Stimulated activated CD4-positive, alpha-beta T cell treated with anti-CD3 and anti-CD28 coated beads, Interleukin-1b, Interleukin-23, amount 100 ng/mL, for 24 hours (primary cell): Measurements from ENCODE around the gene POLR1F.
"Not testable (repeated sequence)": the region's sequence is repeated elsewhere in the genome, so short reads cannot be mapped to it uniquely, and the experiment has no call there.

ENCODE experiments used
- DNase-seq, 4 experiments: peaks; one replicate each; pipeline ENCODE4 v3.0.0-alpha.2; 2020; ENCODE audit warnings: low read depth in 4 of 4, low spot score in 1 of 4

Gene POLR1F, protein sequence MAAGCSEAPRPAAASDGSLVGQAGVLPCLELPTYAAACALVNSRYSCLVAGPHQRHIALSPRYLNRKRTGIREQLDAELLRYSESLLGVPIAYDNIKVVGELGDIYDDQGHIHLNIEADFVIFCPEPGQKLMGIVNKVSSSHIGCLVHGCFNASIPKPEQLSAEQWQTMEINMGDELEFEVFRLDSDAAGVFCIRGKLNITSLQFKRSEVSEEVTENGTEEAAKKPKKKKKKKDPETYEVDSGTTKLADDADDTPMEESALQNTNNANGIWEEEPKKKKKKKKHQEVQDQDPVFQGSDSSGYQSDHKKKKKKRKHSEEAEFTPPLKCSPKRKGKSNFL

DNA sequence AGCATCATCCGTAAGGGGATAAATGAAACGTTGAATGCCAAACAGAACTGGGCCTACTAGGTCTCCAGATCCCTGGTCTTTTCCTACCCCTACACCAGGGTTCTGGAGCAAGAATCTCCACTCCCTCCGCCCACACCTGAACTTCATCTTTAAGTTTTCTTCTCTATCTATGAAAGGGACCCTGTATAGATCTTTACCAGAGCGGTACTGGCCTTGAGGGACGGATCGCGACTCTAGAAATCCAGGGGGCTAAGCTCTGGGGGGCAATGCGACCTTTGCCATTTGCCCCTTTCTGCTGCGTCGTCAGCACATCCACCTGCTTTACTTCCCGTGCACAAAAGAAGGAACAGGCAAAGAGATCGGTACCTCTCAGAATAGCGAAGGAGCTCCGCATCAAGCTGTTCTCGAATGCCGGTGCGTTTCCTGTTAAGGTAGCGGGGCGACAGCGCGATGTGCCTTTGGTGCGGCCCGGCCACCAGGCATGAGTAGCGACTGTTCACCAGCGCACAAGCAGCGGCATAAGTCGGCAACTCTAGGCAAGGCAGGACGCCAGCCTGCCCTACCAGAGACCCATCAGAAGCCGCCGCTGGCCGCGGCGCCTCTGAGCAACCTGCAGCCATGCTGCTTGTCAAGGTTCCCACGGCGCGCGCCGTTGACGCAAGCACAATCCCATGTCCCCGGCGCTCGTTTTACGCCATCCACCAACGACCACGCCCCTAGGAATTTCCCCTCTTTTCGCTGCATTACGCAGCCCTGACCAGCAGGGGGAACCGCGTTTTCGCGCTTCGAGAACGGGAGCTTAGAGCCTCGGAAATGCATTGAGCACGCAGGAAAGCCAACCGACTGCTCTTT lies at the start of gene POLR1F:
TSS of gene POLR1F (minus strand) at position 641 of the 852 bp plus-strand sequence. CDS start at position 620, 21 bp downstream.
- DNase-seq, result peak; percentile 85 to 90 (median 88)

DNA sequence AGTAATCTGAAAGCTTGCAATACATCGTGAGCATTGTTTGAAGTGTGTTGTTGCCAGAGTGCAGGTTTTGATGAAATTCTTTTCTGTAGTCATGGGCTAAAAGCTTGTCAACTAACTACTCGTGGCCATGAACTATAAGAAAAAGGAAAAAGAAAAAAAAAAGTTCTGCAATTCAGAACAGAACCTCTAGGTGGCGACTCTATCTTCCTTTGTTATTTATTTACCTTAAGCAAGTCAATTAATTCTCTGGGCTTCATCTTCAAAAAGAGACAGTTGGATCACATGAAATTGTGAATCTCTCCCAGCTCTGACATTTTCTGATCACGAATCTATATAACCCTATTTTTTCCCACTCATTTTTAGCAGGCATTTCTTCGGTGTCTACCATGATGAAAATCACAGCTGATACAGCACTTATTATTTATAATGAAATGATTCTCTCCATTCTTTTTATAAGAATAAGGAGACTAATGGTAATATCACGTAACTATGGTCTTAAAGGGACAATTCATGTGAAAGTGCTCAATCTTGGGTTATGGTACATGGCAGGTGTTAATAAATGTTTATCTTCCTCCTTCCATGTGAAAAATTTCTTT lies 45.8 kb upstream of the POLR1F start:
- no peak for DNase-seq

DNA sequence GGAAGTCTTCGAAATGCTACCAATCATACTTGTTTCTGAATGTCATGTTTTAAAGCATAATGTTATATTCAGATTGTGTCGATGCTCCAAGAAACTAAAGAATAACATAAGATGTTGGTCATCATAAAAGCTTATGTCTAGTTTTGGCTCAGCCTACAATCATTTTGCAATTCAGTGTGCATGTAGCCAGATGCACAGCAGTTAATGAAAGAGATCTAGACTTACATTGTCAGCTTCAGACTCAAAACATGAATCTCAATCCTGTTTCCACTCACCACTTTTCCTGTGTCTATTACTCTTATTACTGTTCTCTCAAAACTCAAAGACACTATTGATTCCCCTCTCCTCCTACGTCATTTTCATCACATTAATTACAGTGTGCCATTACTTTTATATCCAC lies 43.2 kb upstream of the POLR1F start:
- DNase-seq, result no peak

DNA sequence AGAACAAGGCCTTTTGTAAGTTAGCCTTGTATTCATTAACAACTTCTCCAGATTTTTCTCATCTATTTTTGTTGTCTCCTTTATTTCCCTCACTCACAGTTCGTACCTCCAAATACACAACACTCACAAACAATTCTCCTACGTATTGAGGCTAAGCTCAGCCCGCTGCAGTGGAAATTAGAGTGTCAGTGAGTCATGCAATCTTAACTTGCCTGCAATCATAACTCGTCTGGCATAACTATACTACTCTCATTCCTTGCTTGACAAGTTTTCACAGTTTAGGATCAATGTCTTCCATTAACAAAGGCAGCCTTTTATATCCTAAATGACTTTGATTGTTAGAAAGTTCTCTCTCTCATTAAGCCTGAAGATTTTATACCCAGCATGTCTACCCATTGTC lies 40.8 kb upstream of the POLR1F start:
- DNase-seq, result no peak

DNA sequence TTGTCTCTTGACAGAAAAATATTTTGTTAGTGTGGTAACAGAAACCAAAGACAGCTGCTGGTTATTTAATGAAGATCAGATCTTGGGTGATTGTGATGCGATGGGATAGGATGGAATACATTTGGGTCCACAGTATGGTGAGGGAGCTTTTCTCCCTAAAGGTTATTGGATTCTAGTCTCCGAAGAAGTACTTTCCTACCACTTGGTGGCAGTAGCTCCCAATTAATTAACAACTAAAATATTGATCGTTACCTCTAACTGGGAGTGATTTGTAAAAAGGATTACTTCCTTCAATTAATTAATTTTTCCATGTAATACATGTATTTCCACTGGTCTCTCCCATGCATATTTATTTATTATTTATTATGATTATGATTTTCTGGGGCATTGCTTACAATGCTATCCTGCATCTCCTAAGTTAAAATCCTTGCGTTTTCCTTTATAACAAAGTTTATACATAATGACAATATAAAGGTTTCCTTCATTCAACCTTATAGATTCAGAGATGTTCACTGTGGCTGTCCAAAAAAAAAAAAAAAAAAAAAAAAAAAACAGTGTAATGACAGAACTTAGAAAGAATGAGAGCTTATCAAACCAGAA lies 39.0 kb upstream of the POLR1F start:
- DNase-seq, result no peak

DNA sequence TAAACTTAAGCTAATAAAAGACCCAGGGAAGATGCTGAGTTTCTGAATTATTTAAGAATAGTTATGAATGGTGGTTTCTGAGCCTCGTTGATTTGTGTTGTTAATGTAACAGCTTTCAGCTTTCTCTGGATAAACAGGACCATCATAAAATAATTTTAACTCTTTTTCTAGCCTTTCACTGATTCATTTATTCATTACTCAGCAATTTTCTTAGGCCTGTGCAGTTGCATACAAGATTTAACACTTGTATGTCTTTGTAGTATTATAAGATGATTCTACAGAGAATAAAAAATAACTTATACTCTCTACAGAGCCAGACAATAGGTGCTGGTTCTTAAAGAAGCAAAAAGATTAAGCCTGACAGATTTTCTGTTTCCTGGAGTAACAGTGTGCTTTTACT lies 35.2 kb upstream of the POLR1F start:
- DNase-seq, result no peak

DNA sequence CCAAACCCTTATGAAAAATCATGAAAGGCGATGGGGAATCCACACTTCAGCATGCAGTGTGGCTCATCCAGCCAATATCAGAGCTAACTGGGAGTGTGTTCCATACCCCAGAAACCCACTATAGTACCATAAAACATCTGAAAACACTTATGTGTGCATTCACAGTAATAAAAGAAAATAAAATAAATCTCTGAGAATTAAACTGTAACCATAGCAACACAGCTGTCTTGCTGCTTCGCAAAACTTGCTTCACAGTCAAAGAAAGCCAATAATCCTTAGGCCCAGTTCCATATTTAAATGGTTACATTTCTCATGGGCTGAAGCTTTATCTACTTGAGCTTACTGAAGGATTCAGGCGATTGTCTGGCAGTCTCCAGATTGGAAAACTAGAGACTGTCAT lies 19.9 kb upstream of the POLR1F start:
- no peak for DNase-seq

DNA sequence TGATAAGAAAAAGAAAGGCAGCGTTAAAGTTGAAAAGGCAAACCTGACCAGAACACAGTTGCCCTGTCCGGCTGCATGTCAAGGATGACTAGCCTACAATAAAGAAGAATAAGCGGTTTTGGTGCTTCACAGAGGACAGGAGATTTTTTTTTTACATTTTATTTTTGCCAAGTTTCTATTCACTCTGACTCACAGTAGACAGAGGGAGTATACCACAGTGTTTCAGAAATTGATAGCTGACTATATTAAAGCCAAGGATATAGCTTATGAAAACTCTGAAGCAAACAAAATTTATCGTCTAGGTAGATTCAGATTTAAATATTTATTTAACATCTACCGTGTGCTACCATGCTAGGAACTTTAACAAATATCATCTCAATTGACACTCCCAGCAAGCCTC lies 16.9 kb upstream of the POLR1F start:
- no peak for DNase-seq

DNA sequence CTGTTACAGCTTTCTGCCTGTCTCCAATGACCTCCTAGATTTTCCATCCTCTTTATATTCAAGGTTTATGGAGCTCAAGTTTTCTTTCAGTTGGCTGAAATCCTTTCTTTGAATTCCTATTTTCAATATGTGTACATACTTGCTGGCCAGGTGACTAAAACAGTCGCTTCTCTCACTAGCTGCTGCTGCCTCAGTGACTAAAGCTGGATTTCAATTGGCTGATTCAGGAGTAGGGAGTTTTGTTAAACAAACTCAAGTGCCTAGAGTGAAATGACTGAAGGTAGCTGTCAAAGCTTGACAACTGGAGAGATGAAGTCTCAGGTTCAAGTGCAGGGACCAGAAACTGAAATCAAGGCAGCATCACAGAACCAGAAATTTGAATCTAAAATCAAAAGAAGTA lies 6.7 kb upstream of the POLR1F start:
- DNase-seq, result no peak

DNA sequence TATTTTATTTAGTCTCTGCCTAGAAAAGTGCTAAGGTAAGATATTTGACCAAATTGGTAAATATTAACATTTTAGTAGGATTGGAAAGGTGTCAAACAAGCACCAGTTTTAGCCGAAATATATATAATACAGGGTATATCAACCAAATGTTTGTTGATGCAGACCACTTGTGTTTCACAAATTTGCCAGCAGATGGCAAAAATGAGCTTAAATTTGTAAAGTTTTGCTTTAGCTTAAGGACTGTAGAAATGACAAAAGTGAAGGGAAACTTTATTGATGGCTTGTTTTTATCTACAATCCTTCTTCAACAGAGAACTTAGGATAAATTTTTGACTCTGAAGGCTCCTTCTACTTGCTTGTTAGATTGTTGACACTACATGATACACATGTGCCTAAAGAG lies 4.8 kb upstream of the POLR1F start:
- no peak for DNase-seq

DNA sequence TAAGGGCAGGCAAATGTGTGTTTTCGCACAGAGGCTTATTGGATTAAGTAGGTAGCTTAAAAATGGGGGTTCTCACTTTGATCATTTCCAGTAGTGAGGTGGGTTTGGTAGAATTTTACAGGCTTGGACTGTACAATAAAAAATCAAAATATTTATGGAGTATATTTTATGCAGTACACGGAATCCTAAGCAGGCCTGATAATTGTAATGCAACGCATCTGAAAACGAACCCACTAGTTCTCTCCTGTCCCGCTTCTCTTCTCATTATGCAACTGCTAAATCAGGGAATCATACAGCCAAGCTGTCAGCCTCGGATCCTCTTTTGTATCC lies 377 bp upstream of the POLR1F start:
- DNase-seq, result no peak

DNA sequence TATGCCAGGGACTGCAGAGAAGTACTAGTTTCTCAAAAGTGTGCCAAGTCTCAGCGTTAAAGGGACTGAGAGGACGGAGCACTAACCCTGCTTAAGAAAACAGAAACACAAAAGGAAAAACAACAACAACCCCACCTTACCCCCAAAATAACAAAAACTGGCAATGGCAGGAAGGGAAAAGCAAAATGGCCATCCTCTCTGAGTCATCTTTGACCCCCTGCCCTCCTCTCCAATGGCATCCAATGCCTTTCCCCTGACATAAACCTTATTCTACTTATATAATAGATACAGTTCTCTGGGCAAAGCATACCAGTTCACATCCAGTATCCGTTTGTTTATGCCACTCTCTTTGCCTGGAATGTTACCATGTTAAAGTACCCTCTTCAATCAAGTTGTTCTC lies 1.6 kb downstream of the POLR1F start:
- DNase-seq, result no peak

DNA sequence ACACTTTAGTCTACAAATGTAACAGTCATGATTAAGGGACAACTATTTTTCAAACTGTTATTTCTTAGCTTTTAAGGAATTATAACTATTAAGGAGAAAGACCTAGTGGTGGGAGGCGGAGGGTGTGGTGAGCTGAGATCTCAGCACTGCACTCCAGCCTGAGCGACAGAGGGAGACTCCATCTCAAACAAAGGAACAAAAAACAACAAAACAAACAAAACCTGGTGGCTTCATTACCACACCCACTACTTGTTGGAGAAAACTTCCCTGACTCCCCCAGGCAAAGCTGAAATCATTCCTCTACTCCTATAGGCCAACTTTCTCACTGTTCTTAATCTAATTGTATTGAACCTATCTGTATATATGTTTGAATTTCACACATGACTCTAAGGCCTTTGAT lies 3.2 kb downstream of the POLR1F start:
- no peak for DNase-seq

DNA sequence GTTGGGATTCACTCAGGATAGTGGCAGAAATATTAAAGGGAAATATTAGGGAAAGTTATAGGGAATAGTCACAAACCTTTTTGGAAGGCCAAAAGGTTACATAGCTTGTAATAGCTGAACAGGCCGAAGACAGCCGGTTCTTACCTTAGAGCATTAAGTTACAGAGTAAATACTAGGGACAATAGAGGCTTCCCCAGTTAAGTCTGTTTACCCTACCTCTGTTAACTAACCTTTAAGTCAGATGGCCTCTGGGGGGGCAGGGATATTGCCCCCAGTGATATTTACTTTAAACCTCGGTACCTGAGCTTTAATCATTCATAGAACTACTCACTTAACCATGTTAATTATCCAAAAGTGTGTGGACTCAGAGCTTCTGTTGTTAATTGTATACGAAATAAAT lies 7.4 kb downstream of the POLR1F start:
- no peak for DNase-seq

DNA sequence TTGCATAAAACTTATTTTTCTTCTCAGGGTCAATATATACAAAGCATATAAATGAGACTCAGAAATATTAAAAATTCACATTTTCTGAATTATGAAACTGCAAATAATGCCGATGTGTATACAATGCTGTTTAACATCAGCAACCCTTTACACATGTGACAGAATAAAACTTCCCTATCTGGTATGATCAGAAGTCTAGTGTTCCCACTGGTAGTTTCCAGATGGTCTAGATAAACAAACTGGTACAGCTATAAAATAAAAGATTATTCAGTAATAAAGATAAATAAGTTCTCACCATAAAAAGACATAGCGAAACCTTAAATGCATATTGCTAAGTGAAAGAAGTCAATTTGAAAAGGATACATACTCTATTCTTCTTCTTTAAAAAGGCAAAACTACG lies 7.9 kb downstream of the POLR1F start:
- no peak for DNase-seq

DNA sequence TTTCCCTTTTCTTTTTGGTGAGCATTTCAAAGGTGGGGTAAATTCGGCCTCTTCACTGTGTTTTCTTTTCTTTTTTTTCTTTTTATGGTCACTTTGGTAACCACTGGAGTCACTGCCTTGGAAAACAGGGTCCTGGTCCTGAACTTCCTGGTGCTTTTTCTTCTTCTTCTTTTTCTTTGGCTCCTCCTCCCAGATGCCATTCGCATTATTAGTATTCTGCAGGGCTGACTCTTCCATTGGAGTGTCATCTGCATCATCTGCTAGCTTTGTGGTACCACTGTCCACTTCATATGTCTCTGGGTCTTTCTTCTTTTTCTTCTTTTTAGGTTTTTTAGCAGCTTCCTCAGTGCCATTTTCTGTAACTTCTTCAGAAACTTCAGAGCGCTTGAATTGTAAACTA lies 10.5 kb downstream of the POLR1F start:
- DNase-seq, result no peak

DNA sequence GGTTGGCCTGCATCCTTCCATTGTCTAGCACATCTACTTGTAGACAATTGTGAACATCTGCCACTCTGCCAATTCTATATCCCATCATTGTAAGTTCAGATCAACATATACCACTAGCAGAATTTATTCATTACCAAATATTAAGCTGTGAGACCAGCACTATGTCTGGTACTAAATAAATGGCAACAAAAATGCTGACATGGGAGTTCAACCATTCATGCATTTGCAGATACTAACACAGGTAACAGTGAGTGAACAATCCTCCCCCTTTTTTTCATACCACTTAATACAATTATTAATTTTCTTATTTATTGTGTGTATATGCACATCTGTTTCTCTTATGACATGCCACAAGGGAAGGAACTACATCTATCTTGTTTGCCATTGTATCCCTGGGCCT lies 11.9 kb downstream of the POLR1F start:
- no peak for DNase-seq

DNA sequence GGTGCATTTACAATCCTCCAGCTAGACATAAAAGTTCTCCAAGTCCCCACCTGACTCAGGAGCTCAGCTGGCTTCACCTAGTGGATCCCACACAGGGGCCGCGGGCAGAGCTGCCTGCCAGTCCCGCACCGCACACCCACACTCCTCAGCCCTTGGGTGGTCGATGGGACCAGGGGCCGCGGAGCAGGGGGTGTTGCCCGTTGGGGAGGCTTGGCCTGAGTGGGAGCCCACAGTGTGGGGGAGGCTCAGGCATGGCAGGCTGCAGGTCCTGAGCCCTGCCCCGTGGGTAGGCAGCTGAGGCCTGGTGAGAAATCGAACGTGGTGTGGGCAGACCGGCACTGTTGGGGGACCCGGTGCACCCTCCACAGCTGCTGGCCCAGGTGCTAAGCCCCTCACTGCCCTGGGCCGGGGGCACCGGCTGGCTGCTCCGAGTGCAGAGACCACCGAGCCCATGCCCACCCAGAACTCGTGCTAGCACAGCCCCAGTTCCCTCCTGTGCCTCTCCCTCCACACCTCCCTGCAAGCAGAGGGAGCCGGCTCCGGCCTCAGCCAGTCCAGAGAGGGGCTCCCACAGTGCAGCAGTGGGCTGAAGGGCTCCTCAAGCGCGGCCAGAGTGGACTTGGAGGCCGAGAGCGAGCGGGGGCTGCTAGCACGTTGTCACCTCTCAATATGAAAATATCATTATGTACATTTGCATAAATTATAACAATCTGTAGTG lies 16.6 kb downstream of the POLR1F start:
- no peak for DNase-seq

DNA sequence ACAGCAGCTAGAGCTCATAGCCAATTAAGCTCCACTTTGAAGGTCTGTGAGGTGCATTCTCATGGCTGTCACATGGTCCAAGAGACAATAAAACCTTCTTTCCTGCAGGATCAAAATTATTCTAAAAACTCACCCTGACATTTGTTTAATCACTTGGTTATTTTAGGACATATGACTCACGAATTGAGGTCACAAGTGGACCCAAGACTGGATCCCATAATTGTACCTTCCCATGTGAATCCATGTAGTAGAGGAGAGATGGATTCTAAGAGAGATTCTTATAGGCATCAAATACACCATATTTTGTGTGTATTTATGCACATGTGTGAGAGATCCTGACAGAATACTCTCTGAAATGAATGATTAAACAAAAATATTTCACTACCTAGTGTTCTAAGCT lies 18.1 kb downstream of the POLR1F start:
- no peak for DNase-seq

DNA sequence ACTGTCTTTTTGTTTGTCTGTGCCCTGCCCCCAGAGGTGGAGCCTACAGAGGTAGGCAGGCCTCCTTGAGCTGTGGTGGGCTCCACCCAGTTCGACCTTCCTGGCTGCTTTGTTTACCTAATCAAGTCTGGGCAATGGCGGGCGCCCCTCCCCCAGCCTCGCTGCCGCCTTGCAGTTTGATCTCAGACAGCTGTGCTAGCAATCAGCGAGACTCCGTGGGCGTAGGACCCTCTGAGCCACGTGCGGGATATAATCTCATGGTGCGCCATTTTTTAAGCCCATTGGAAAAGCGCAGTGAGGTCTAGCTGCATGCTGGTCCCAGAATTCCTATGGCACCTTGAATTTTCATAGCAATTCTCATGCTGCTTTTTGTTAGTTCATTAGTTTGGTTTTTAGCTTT lies 19.7 kb downstream of the POLR1F start:
- DNase-seq, result not testable (repeated sequence)

DNA sequence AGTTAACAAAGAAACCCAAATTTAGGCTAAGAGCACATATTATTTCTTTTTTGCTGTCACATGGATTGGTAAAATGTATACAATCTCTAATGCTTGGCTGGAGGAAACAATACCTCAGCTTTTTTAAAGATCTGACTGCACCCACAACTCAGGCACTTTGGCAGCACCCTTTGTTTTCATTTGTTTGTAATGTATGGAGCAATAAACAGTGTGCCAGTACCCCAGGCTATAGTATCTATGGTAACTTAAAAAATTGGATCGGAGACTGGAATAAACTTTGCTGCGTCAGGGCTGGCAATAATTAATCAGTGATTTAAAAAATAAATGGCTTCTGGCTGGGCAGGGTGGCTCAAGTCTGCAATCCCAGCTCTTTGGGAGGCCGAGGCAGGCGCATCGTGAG lies 27.2 kb downstream of the POLR1F start:
- DNase-seq, result no peak
